Peyer's patch (tissue), 4 donors: ENCODE measurements around the gene DMPK.

Experiments used
- POLR2A ChIP-seq, 2 donors: fragments of 450-650 bp; IDR thresholded peaks; one replicate each; pipeline ENCODE4 v1.5.1; 2017; ENCODE audit warnings: antibody characterized with exemption in 2 of 2, mild to moderate bottlenecking in 2 of 2, moderate library complexity in 2 of 2
- TF ChIP-seq, protein P1 (sequence below), 6 experiments: fragments of 450-650 bp in 4 of 6; fragments of 200-600 bp in 2 of 6; sonication (generic) in 1 of 6; IDR thresholded peaks; one replicate each; pipeline ENCODE4 v1.5.1; 2017 to 2019; ENCODE audit warnings: antibody characterized with exemption in 6 of 6, mild to moderate bottlenecking in 3 of 6, moderate library complexity in 1 of 6

DNA sequence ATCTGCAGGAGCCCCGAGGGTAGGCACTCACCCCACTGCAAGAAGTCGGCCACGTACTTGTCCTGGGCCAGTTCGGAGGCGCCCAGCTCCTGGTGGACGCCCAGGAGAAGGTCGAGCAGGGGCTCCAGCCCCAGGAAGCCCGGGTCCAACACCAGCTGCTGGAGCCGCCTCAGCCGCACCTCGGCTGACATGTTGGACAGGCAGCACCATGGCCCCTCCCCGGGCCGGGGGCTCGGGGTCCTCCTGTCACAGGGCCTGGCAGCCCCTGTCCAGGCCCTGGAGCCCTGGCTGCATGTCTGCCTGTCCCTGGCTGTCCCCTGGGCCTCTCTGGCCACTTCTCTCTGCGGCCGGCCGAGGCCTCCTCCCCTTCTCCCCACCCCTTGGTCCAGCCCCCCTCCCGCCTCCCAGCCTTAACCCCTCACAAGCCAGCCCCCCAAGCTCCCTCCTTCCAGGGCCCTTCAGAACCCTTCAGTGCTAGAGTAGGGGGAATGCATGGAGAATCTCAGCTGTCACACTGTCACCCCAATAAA is at the start of gene DMPK:
- TF ChIP-seq POLR2A (IDR thresholded peaks at IDR 0.05), result no peak
- TF ChIP-seq, protein P1, sequence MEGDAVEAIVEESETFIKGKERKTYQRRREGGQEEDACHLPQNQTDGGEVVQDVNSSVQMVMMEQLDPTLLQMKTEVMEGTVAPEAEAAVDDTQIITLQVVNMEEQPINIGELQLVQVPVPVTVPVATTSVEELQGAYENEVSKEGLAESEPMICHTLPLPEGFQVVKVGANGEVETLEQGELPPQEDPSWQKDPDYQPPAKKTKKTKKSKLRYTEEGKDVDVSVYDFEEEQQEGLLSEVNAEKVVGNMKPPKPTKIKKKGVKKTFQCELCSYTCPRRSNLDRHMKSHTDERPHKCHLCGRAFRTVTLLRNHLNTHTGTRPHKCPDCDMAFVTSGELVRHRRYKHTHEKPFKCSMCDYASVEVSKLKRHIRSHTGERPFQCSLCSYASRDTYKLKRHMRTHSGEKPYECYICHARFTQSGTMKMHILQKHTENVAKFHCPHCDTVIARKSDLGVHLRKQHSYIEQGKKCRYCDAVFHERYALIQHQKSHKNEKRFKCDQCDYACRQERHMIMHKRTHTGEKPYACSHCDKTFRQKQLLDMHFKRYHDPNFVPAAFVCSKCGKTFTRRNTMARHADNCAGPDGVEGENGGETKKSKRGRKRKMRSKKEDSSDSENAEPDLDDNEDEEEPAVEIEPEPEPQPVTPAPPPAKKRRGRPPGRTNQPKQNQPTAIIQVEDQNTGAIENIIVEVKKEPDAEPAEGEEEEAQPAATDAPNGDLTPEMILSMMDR (IDR thresholded peaks at IDR 0.05), result no peak
